Coronary artery (tissue), 2 donors: ENCODE measurements around the gene KIFAP3.
"Not testable (repeated sequence)": the region's sequence is repeated elsewhere in the genome, so short reads cannot be mapped to it uniquely, and the experiment has no call there.

Experiments
- DNase-seq: peaks from one replicate; pipeline ENCODE4 v3.0.0-alpha.2; 2017; ENCODE audit warnings: low spot score
- H3K27ac ChIP-seq, 2 donors: fragments of 200-600 bp; sonication (generic); one replicate each; pipeline ENCODE4 v1.5.1; 2016 to 2019
- H3K4me3 ChIP-seq: fragments of 200-600 bp; sonication (generic); 2 replicates; pipeline ENCODE4 v1.5.1; 2016; ENCODE audit warnings: mild to moderate bottlenecking, moderate library complexity
- TF ChIP-seq, protein P1 (sequence below): fragments of 200-600 bp; sonication (generic); IDR thresholded peaks from one replicate; pipeline ENCODE4 v1.5.1; 2019; ENCODE audit warnings: antibody characterized with exemption

The KIFAP3 gene

DNA sequence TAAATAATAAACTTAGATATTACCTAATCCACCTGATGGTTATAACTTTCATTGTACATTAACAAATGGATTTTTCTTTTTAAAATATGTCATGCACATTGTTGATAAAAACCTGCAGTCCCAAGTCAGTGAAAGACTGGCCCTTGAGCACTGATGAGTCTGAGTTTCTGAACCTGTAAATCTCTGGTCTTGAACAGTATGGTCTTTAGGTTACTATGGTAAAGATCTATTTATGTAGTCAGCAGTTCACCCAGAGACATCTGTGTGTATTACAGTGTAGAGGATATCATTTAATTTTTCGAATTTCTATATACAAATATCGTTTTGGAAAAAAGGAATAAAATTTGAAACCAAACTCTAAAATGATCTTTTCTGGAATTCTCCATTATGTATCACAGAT, 150.4 kb downstream of the KIFAP3 start:
- Histone ChIP-seq H3K27ac (no peak overlapping the region), H3K4me3 (no peak overlapping the region)
- TF ChIP-seq, protein P1, sequence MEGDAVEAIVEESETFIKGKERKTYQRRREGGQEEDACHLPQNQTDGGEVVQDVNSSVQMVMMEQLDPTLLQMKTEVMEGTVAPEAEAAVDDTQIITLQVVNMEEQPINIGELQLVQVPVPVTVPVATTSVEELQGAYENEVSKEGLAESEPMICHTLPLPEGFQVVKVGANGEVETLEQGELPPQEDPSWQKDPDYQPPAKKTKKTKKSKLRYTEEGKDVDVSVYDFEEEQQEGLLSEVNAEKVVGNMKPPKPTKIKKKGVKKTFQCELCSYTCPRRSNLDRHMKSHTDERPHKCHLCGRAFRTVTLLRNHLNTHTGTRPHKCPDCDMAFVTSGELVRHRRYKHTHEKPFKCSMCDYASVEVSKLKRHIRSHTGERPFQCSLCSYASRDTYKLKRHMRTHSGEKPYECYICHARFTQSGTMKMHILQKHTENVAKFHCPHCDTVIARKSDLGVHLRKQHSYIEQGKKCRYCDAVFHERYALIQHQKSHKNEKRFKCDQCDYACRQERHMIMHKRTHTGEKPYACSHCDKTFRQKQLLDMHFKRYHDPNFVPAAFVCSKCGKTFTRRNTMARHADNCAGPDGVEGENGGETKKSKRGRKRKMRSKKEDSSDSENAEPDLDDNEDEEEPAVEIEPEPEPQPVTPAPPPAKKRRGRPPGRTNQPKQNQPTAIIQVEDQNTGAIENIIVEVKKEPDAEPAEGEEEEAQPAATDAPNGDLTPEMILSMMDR: no peak
- no peak for DNase-seq

DNA sequence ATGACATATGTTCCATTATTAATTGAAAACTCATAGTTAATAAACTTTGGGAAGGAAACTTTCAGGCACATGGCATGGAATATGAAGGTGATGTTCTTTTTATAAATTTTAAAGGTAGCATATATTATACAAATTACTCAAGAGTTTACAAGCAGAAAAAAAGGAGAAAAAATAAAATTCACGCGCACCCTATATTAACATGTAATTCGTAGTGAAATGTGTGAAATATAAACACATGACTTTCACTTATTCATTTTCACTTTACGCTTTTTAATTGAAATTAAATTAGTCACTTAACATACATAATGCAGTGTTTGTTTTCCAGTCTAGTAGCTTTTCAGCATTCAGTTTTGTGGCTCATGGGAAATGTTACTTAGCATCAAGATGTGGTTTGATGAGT, 153.4 kb downstream of the KIFAP3 start:
- no peak overlapping the region for H3K27ac ChIP-seq
- DNase-seq: no peak
- no peak overlapping the region for H3K4me3 ChIP-seq
- TF ChIP-seq, protein P1: no peak

DNA sequence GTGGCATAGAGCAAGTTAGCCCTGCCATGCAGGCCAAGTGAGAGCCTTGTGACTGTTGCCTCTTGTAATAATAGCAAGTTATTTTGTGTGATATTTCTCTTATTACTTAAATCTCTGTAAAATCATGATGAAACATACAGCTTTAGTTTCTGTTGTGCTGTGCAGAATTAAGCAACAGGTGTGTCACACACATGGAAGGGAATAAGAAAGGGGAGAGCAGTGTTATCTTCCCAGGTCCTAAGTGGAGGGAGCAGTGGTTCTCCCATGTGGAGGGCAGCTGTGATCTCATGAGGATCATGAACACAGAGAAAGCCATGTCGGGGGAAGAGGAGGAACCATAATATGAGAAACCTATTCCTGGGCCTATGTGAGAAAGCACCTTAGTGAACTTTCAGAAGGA, 155.6 kb downstream of the KIFAP3 start:
- DNase-seq: no peak
- TF ChIP-seq, protein P1: no peak
- Histone ChIP-seq H3K27ac (no peak overlapping the region), H3K4me3 (no peak overlapping the region)

DNA sequence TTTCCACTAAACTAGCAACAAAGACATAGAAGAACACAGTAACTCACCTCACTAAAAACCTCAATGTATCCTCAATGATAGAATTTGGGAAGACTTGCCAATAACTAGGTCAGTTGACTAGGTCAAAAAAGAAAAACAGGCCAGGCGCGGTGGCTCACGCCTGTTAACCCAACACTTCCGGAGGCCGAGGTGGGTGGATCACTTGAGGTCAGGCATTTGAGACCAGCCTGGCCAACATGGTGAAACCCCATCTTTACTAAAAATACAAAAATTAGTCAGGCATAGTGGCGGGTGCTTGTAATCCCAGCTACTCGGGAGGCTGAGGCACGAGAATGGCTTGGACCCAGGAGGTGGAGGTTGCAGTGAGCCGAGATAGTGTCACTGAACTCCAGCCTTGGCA, 156.3 kb downstream of the KIFAP3 start:
- DNase-seq: not testable (repeated sequence)

DNA sequence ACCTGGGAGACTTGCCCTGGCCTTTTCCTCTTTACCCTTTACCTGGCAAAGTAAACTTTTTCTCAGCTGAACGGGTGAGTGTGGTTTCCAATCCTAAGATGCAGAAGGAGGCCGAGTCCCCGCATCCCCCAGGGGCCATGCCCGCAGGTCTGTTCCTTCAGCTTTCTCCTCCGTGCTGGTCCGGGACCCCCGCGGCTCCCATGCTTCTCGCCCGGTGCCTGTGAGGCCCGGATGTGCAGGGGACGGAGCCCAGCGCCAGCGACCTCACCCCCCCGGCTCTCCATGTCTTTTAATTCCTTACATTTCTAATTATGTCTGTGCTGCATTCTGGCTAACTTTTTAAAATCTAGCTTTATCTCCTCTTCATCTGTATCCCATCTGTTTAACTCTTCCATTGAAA, 159.3 kb downstream of the KIFAP3 start:
- no peak overlapping the region for H3K4me3 ChIP-seq

More for the DNA sequence above, 156.3 kb downstream of the KIFAP3 start:
- not testable (repeated sequence) for H3K4me3 ChIP-seq, H3K27ac ChIP-seq

DNA sequence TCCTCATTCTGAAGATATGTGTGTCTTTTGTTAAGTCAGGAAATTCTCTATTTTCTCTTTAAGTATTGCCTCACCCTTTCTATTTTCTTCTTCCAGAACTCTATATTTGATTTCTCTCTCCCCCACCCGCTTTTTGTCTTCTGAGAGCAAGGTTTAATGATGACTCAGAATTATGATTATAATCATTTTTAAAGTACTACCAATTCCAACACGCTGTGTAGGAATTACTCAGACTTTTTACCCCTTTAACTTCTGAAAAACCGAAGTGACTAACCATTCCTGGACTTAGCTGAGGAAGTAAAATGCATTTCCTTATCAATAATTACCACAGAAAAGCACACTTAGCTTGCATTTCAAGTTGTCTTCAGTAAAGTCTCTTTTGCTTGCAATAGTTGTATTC, 160.0 kb downstream of the KIFAP3 start:
- no peak for DNase-seq
- Histone ChIP-seq H3K4me3 (no peak overlapping the region), H3K27ac (no peak overlapping the region)
- TF ChIP-seq, protein P1: no peak

More for the DNA sequence above, 159.3 kb downstream of the KIFAP3 start:
- TF ChIP-seq, protein P1: no peak
- H3K27ac ChIP-seq: no peak overlapping the region
- no peak for DNase-seq

DNA sequence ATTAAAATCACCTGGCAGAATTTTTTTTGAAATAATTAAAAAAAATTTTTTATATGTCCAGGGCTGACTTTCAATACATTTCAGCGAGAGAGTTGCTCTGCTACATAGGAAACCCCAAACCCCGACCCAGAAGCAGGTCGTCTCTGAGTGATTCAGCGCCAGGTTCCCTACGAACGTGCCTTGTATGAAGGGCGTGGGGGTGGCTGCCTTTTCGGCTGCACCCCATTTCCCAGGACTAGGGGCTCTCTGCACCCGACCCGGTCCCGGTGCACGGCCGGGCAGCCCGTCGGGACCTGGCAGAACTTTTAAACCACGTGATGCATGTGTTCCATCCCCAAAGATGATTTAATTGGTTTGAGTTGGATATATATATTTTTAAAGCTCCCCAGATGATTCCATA, 165.0 kb downstream of the KIFAP3 start:
- DNase-seq: no peak
- no peak overlapping the region for H3K4me3 ChIP-seq
- H3K27ac ChIP-seq: no peak overlapping the region
- TF ChIP-seq, protein P1: no peak

DNA sequence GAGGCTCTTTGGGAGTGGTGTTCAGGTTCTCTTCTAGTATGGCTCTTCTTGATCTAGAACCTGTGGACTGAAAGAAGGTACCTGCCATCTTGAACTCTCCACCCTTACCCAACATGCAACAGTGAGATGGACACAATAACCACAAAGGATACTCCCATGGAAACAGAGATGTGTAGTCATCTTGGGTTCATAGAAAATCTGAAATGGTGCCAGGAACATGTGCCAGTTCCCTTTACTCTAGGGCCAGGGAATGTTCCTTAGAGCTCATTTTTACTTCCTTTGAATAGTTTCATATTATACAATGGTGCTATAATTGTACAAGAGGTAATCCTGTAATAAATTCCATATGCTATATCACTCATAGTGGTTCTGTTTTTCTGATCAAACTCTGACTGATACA, 167.6 kb downstream of the KIFAP3 start:
- no peak for DNase-seq
- Histone ChIP-seq H3K27ac (no peak overlapping the region), H3K4me3 (no peak overlapping the region)
- TF ChIP-seq, protein P1: no peak
